Neural progenitor cell (in vitro differentiated cells): Measurements from ENCODE around the gene SPATA13.

Source experiments
- EZH2 ChIP-seq: fragments of 200-600 bp; sonication (generic); IDR thresholded peaks from 2 replicates; pipeline ENCODE4 v1.6.1; 2017; ENCODE audit warnings: antibody characterized with exemption, mild to moderate bottlenecking, moderate library complexity
- TF ChIP-seq, protein P1 (sequence below): fragments of 200-600 bp; sonication (generic); IDR thresholded peaks from 2 replicates; pipeline ENCODE4 v1.5.1; 2017; ENCODE audit warnings: antibody characterized with exemption, mild to moderate bottlenecking

- TF ChIP-seq, protein P1, sequence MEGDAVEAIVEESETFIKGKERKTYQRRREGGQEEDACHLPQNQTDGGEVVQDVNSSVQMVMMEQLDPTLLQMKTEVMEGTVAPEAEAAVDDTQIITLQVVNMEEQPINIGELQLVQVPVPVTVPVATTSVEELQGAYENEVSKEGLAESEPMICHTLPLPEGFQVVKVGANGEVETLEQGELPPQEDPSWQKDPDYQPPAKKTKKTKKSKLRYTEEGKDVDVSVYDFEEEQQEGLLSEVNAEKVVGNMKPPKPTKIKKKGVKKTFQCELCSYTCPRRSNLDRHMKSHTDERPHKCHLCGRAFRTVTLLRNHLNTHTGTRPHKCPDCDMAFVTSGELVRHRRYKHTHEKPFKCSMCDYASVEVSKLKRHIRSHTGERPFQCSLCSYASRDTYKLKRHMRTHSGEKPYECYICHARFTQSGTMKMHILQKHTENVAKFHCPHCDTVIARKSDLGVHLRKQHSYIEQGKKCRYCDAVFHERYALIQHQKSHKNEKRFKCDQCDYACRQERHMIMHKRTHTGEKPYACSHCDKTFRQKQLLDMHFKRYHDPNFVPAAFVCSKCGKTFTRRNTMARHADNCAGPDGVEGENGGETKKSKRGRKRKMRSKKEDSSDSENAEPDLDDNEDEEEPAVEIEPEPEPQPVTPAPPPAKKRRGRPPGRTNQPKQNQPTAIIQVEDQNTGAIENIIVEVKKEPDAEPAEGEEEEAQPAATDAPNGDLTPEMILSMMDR: no peak
- no peak for TF ChIP-seq EZH2
Observed at GRCh38 chr13:24178847-24179485, 18.4 kb downstream of the SPATA13 start.
